DND-41 (cell line): ENCODE results near the gene TEAD1.

Experiments
- EZH2 ChIP-seq: IDR thresholded peaks from 3 replicates; pipeline ENCODE4 v1.6.1; 2012; ENCODE audit warnings: borderline replicate concordance, low read depth, mild to moderate bottlenecking, moderate library complexity, low read length, inconsistent platforms; ENCODE audit not compliant: severe bottlenecking
- TF ChIP-seq, protein P1 (sequence below): IDR thresholded peaks from 2 replicates; pipeline ENCODE4 v1.5.1; 2012; ENCODE audit warnings: borderline replicate concordance, low read length, moderate library complexity, mild to moderate bottlenecking; ENCODE audit not compliant: poor library complexity, severe bottlenecking; ENCODE audit errors: extremely low read depth

DNA sequence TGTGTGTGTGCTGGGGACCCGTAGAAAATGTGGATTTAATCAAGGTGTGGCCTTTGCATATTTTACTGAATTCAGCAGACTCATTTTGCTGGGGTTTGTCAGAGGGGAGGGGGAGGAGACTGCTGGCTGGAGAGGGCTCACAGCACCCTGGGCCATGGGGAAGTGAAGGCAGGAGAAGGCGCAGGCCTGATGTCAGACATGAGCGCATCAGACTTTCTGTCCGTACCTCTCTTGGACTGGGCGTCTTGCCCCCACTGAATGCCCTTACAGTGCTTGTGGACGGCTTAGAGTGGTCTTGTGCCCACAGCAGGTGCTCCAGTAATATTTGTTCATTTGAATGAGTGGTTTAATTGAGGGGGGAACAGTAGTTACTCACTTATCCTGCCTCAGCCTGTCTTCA is 75.2 kb downstream of the TEAD1 start:
- TF ChIP-seq, protein P1, sequence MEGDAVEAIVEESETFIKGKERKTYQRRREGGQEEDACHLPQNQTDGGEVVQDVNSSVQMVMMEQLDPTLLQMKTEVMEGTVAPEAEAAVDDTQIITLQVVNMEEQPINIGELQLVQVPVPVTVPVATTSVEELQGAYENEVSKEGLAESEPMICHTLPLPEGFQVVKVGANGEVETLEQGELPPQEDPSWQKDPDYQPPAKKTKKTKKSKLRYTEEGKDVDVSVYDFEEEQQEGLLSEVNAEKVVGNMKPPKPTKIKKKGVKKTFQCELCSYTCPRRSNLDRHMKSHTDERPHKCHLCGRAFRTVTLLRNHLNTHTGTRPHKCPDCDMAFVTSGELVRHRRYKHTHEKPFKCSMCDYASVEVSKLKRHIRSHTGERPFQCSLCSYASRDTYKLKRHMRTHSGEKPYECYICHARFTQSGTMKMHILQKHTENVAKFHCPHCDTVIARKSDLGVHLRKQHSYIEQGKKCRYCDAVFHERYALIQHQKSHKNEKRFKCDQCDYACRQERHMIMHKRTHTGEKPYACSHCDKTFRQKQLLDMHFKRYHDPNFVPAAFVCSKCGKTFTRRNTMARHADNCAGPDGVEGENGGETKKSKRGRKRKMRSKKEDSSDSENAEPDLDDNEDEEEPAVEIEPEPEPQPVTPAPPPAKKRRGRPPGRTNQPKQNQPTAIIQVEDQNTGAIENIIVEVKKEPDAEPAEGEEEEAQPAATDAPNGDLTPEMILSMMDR, result no peak
- no peak for TF ChIP-seq EZH2
